Right hindlimb (tissue), 1 donor: ENCODE data around the gene COX14.

ENCODE experiments used
- DNase-seq: peaks from one replicate; pipeline ENCODE4 v3.0.0-alpha.2; 2018

Gene COX14

GRCh38 chr12:50085615-50086072 is 26.4 kb upstream of the COX14 start:
- no peak for DNase-seq

DNA sequence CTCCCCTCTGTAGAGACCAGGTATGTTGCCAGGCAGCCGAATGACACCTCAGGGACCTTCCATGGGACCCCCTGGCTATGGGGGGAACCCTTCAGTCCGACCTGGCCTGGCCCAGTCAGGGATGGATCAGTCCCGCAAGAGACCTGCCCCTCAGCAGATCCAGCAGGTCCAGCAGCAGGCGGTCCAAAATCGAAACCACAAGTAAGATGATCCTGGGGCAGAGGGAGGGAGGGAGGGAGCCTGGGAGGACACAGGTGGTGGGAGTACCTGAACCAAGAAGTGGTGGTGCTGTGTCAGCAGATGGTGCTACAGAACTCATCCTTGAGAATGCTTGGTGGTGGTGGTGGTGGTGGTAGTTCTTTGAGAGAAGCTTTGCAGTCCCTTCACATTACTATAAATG is 25.9 kb upstream of the COX14 start:
- DNase-seq = no peak

DNA sequence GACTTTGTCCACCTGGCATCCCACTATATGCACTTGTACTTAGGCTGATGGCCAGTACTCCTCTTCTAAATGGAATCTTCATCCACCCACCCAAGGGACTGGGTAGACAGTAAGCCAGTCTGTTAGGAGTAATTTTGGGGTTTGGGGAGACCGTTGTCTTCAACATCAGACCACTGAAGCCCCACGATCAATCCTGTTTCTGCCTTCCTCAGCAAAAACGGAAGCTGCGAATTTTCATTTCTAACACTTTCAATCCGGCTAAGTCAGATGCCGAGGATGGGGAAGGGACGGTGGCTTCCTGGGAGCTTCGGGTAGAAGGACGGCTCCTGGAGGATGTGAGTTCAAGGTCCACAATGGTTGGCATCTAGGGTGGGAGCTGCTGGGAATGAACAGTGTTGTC is 24.9 kb upstream of the COX14 start:
- DNase-seq = no peak

GRCh38 chr12:50087995-50088394 is 24.0 kb upstream of the COX14 start:
- no peak for DNase-seq

DNA sequence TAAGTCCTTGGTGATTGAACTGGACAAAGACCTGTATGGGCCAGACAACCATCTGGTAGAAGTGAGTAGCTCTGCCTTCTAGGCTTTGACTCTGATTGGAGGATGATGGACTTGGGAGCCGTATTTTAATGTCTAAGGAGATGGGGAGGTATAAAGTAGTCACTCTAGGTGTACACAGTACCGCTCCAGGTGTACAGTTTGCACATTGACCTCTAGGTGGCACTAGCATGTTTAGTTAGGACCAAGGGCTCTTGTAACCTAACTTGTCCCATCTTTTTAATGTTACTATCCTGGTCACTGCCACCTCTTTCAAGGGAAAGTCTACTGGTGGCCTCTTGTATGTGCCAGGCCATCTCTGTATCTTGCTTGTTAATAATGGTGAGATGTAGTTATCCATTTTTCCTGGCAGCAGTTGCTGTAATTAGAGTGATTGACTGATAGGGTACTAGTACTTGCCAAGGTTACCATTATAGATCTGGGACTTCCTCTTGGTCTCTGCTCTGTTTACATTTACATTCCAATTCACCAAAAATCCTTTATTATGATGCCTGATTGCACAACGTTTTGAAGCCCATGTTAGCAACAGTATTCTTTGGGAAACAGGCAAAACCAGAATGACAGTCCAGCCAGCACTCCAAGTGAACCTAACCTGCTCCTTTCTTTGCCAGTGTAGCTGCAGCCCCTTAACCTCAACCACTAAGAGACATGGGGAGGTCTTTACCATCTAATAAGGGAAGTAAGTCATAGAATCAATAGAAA is 23.3 kb upstream of the COX14 start:
- DNase-seq = no peak

- no peak for DNase-seq
These were observed 22.3 kb upstream of the COX14 start for GRCh38 chr12:50089730-50090129.

GRCh38 chr12:50090391-50090790 is 21.6 kb upstream of the COX14 start:
- DNase-seq = no peak

GRCh38 chr12:50097952-50098351 is 14.1 kb upstream of the COX14 start:
- DNase-seq = no peak

- DNase-seq = no peak
These were observed 12.6 kb upstream of the COX14 start for GRCh38 chr12:50099302-50100008.

DNA sequence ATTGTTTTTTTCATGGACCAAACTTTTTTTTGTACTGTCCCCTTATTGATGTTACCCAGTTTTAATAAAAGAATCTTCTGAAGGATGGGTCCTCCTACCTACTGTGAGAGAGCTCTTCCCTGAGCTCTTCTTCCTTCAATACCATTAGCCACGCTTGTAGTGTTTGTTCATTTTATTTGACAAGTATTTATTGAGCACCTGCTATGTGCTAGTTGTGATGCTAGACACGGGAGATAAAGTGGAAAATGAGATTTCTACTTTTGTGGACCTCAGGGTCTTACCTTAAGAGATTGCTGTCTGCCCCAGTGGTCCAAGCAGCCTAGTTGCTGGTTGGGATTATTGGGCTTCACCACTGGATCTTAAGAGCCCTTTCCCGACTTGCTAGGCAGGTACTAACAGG is 11.5 kb upstream of the COX14 start:
- DNase-seq = no peak

DNA sequence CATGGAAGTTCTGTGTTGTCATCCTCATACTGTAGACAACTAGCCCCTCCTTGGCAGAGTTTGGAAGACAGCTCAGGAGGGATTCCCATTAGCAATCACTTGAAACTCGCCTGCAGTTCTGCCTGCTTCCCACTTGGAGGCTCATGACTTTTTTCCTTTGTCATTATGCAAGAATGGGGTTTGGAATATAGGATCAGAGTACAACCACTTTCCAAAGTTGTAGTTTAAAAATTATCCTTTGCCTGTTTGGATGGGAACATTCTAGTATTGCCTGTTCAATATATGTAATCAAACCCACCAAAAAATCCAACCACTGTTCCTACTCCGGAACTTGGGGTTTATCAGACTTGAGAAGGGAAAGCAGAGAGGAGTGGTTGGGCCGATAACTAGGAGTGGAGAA is 10.4 kb upstream of the COX14 start:
- peak; percentile 45 for DNase-seq

GRCh38 chr12:50102131-50102531 is 9.9 kb upstream of the COX14 start:
- DNase-seq = no peak

DNA sequence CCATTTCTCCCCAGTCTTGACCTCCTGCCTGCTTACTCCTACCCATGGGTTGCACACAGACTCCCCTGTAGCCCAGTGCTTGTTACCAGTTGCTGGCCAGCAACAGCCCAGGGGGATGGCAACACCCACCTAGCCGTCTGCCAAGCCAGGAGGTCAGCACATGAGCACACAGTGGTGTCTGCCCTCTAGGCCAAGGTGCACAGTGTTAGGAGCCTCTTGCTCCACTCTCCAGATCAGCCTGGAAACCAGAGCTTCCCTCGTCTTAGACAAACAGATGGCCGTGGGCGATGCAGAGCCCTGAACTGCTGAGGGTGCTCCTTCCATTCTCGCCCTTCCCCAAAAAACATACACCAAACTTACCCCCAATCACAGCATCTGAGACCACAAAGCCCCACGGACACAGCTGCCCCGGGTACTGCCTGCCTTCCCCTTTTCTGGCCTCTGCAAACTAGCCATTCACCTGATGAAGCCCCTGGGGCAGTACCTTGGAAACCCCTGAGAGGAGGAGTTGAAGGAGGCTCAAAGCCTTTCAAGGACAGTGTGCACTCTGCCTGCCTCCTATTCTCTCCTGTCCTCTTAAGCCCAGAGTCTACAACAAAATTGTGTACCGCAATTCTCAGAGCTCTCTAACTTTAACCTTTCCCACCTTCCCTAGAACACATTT is 9.3 kb upstream of the COX14 start:
- DNase-seq = no peak

DNA sequence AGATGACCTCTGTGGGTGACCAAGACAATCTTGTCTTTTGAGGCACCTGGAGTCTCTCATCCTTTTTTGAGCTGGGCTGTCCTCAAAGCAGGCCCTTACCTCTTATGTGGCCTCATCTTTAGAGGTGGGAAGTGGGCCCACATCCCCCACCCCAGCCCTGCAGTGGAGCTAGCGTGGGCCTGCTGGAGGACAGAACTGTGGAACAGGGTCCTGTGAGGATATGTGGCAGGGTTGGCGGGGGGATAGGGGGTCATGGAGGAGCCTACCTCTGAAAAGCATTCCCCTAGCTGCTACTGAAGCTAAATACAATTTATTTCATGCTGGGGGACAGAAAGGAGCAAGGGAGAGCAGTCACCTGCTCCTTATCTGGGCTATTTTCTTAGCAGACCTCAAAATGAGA is 8.7 kb upstream of the COX14 start:
- no peak for DNase-seq

- DNase-seq = peak; percentile 51
These were observed 8.2 kb upstream of the COX14 start, which contains the start of gene GPD1 for GRCh38 chr12:50103767-50104321. TSS of gene GPD1 (plus strand) at chr12:50104008. CDS start at chr12:50104051, 43 bp downstream.

DNA sequence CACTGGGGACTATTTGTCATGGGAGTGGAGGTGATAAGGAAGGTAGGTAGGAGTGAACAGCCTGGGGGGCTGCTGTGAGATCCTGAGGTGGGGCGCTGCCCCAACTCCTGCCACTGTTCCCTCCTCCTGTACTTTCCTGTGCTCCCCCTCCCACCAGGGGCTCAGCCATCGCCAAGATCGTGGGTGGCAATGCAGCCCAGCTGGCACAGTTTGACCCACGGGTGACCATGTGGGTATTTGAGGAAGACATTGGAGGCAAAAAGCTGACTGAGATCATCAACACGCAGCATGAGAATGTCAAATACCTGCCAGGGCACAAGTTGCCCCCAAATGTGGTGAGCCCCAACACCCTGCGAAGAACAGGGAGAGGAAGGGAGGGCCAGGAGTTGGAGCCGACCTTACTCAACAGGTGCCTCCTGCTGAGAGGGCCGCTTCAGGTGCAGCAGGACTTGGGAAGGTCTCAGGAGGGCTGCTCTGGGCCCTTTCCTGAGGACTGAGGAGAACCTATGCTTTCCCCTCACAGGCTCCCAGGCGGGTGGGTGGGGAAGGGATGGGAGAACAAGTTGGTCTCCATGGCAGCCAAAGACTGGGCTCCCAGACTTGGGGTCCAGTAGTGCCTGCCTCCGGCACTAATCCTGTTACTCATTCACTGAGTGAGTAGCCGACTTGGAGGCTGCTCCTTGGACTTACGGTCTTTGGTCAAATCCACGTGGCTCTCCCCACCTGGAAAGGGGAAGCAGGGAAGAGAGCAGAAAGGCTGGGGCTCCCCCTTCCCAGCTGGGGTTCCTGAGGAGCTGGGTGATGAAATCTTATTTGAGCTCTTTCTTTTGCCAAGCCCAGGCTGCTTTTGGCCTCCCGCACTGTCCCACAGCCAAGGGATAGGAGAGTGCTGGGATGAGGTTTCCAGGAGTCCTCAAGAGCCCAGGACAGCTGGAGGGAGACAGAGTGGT is 7.3 kb upstream of the COX14 start:
- peak; percentile 47 for DNase-seq

DNA sequence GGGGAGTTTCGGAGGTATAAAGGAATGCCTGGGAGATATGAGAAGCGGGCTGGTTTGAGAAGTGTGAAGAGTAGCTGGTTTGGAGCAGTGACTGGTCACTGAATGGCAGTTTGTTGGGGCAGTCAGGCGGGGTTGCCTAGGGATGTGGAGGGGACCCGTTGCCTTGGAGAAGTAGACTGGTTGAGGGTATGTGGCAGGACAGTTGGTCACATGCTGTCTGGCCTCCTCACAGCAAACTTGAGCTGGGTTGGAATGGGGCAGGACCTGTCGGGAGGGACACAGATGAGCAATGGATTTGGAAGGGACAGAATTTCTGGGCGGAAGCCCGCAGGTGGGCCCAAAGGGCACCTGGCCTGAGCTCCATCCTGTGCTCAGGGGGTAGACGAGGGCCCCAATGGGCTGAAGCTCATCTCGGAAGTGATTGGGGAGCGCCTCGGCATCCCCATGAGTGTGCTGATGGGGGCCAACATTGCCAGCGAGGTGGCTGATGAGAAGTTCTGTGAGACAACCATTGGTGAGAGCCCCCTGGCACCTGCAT is 6.1 kb upstream of the COX14 start:
- DNase-seq = no peak

GRCh38 chr12:50106907-50107306 is 5.1 kb upstream of the COX14 start:
- no peak for DNase-seq

DNA sequence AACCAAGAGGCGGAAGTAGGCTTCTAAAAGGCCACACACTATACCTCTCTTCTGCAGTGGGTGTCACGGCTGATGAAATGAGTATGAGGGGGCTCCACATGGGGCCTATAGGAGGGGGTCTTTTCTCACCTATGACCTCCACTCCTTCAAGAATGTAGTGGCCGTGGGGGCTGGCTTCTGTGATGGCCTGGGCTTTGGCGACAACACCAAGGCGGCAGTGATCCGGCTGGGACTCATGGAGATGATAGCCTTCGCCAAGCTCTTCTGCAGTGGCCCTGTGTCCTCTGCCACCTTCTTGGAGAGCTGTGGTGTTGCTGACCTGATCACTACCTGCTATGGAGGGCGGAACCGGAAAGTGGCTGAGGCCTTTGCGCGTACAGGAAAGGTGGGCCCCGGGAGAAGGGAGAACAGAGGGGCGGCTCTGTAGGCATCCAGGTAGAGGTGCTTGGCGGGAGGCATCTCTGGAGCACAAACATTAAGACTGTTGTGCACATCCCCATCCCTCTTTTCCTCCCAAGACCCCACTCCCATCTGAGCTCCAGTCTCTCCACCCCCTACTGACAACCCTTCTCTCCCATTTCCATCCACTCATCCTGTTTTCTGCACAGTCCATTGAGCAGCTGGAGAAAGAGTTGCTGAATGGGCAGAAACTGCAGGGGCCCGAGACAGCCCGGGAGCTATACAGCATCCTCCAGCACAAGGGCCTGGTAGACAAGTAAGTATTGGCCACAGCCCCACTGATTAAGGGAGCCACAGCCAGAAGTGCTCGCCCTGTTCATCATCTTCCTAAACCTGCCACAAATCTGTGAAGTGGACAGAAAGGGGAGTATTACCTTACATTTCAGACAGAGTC is 4.4 kb upstream of the COX14 start:
- DNase-seq = no peak

GRCh38 chr12:50109319-50109718 is 2.7 kb upstream of the COX14 start:
- no peak for DNase-seq
